Measurements from ENCODE around the gene CD200R1.

DNA sequence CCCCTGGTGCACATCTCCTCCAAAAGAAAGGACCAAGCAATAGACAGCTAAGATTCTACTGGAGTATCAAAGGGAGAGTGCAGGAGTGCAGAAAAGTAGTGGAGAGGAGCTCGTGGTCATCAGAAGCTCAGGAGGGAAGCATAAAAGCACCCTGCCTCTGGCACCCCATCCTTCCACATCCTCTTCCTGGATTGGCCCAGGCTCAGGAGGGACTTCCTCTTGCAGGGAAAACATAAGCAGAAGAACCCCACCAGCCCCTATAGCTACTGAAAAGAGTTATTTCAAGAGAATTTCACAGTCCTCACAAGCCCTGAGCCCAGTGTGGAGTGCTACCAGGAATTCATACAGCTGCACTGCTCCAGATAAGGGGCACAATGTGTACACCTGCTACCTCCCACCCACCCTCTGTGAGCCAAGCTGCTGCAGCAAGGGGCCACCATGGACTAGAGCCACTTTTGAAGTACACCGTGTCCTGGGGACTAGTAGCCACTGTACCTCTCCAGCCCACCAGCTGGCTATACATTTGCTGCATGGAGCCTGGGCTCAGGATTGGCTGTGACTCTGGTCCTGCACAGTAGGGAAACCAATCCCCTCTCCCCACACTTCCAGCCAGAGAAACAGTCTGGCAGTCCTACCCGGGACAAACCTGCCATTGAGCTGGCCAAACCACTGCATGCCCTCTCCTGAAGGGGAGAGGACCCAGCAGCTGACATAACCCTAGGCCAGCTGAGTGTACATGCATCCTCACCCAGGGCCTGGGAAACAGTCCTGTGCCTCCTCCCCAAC lies 43.0 kb downstream of the CD200R1 start:
- TF ChIP-seq, protein P1, sequence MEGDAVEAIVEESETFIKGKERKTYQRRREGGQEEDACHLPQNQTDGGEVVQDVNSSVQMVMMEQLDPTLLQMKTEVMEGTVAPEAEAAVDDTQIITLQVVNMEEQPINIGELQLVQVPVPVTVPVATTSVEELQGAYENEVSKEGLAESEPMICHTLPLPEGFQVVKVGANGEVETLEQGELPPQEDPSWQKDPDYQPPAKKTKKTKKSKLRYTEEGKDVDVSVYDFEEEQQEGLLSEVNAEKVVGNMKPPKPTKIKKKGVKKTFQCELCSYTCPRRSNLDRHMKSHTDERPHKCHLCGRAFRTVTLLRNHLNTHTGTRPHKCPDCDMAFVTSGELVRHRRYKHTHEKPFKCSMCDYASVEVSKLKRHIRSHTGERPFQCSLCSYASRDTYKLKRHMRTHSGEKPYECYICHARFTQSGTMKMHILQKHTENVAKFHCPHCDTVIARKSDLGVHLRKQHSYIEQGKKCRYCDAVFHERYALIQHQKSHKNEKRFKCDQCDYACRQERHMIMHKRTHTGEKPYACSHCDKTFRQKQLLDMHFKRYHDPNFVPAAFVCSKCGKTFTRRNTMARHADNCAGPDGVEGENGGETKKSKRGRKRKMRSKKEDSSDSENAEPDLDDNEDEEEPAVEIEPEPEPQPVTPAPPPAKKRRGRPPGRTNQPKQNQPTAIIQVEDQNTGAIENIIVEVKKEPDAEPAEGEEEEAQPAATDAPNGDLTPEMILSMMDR (IDR thresholded peaks at IDR 0.05): no peak
- TF ChIP-seq POLR2A (IDR thresholded peaks at IDR 0.05; ENCODE audit: low read depth) (no peak), POLR2AphosphoS5 (IDR thresholded peaks at IDR 0.05) (no peak), EP300 (IDR thresholded peaks at IDR 0.05) (no peak)

Data from esophagus muscularis mucosa (tissue), 4 donors.